ENCODE results near the gene ABCG5. TPM values are rescaled to one million over a fixed set of nuclear protein-coding genes. Genes with fewer than 3 reads are reported as not detected.

The ABCG5 gene
- total RNA-seq, 1 donor, result not detected

DNA sequence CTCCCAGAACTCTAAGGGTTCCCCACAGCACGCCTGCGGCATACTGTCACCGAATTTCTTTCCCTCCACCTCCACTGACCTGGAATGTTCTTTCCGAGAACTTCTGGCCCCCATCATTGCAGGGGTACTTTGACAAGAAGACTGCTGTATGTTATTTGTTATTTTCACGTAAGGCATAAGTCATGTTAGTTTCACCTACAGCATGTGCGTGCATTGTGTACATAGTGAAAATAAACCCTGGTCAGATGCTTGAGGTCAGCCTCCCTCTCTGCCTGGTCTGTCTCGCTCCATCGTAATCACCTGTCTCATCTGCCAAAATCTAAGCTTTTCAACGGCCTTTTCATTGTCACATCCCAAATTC lies 4.2 kb upstream of the ABCG5 start:
- no peak for DNase-seq (ENCODE audit: insufficient read length, low spot score, missing footprints)
- H3K4me3 ChIP-seq (ENCODE audit: insufficient read depth, low read length), result no peak overlapping the region
- no peak overlapping the region for H3K27ac ChIP-seq (ENCODE audit: low read depth, low read length)
- H3K27me3 ChIP-seq (ENCODE audit: insufficient read depth, low read length), result peaks cover 22% of the 10 kb centered on the region
- no peaks in the 10 kb centered on the region for H3K4me1 ChIP-seq (ENCODE audit: insufficient read depth, low read length)
- no peak overlapping the region for H2AFZ ChIP-seq (ENCODE audit: low read length)
- H3K4me2 ChIP-seq (ENCODE audit: insufficient read depth, low read length), result no peak overlapping the region
- H3K9me3 ChIP-seq (ENCODE audit: low read depth, low read length), result no peaks in the 10 kb centered on the region
- H3K79me2 ChIP-seq (ENCODE audit: insufficient read depth, low read length), result no peaks in the 10 kb centered on the region
- TF ChIP-seq, protein P1, sequence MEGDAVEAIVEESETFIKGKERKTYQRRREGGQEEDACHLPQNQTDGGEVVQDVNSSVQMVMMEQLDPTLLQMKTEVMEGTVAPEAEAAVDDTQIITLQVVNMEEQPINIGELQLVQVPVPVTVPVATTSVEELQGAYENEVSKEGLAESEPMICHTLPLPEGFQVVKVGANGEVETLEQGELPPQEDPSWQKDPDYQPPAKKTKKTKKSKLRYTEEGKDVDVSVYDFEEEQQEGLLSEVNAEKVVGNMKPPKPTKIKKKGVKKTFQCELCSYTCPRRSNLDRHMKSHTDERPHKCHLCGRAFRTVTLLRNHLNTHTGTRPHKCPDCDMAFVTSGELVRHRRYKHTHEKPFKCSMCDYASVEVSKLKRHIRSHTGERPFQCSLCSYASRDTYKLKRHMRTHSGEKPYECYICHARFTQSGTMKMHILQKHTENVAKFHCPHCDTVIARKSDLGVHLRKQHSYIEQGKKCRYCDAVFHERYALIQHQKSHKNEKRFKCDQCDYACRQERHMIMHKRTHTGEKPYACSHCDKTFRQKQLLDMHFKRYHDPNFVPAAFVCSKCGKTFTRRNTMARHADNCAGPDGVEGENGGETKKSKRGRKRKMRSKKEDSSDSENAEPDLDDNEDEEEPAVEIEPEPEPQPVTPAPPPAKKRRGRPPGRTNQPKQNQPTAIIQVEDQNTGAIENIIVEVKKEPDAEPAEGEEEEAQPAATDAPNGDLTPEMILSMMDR (IDR thresholded peaks at IDR 0.05; ENCODE audit: extremely low read depth, low read depth, low read length), result no peak
- no peaks in the 10 kb centered on the region for H4K20me1 ChIP-seq (ENCODE audit: insufficient read depth, low read length)
- H3K36me3 ChIP-seq (ENCODE audit: insufficient read depth, low read length), result no peaks in the 10 kb centered on the region

DNA sequence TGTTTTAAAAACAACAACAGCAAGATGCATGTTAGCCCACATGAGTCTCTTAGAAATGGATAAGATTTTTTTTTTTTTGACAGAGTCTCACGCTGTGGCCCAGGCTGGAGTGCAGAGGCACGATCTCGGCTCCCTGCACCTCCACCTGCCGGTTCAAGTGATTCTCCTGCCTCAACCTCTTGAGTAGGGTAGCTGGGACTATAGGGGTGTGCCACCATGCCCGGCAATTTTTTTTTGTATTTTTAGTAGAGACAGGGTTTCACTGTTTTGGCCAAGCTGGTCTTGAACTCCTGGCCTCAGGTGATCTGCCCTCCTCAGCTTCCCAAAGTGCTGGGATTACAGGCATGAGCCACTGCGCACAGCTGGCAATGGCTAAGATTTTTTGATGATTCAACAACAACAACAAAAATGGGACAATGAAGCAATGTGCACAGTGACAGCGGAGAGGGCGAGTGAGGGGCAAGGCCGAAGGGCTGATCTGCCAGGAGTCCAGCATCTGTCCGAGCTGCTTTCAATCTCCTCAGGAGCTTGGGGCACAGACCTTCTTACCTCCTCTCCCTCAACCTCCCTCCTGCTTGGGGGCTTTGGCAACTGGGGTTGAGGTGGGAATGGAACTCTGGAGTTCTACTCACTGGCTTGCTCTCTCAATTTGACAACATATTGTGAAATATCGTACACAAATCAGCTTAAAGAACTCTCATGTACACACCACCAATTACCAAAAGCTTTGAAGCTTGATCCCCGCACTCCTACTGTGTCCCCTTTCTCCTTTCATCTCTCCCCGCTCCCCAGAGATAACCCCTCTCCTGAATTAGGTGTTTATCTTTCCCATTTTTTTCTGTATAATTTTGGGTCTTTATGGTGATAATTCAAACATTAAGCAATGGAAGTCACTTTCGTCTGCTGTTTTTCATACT lies 3.6 kb upstream of the ABCG5 start:
- TF ChIP-seq, protein P1 (IDR thresholded peaks at IDR 0.05; ENCODE audit: extremely low read depth, low read depth, low read length), result no peak
- H3K27ac ChIP-seq (ENCODE audit: low read depth, low read length), result no peak overlapping the region
- H3K27me3 ChIP-seq (ENCODE audit: insufficient read depth, low read length), result peaks cover 22% of the 10 kb centered on the region
- no peak for DNase-seq (ENCODE audit: insufficient read length, low spot score, missing footprints)
- H3K4me2 ChIP-seq (ENCODE audit: insufficient read depth, low read length), result no peak overlapping the region
- no peaks in the 10 kb centered on the region for H3K79me2 ChIP-seq (ENCODE audit: insufficient read depth, low read length)
- H3K9me3 ChIP-seq (ENCODE audit: low read depth, low read length), result no peaks in the 10 kb centered on the region
- no peaks in the 10 kb centered on the region for H3K4me1 ChIP-seq (ENCODE audit: insufficient read depth, low read length)
- no peaks in the 10 kb centered on the region for H3K36me3 ChIP-seq (ENCODE audit: insufficient read depth, low read length)
- H4K20me1 ChIP-seq (ENCODE audit: insufficient read depth, low read length), result no peaks in the 10 kb centered on the region
- H2AFZ ChIP-seq (ENCODE audit: low read length), result no peak overlapping the region
- no peak overlapping the region for H3K4me3 ChIP-seq (ENCODE audit: insufficient read depth, low read length)

DNA sequence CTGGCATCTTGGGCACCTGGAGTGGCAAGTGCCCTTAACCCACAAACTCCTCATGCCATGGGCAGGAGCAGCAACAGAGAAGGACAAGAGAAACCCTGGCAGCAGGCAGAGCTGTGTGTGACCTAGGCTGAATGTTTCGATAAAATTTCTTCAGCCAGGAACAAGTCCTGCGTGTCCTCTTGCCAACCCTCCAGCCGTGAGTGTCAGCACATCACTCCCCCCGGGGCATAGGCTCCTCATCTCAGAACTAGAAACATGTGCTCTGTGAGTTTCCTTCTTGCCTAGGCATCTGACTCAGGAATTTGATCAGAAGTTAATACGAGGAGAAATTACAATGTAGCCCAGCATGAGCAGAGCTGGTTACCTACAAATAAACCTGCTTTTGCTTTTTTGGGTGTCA lies 2.3 kb upstream of the ABCG5 start:
- no peak overlapping the region for H3K4me2 ChIP-seq (ENCODE audit: insufficient read depth, low read length)
- H3K36me3 ChIP-seq (ENCODE audit: insufficient read depth, low read length), result no peaks in the 10 kb centered on the region
- no peaks in the 10 kb centered on the region for H3K4me1 ChIP-seq (ENCODE audit: insufficient read depth, low read length)
- H3K9me3 ChIP-seq (ENCODE audit: low read depth, low read length), result no peaks in the 10 kb centered on the region
- DNase-seq (ENCODE audit: insufficient read length, low spot score, missing footprints), result no peak
- H2AFZ ChIP-seq (ENCODE audit: low read length), result no peak overlapping the region
- no peak overlapping the region for H3K27ac ChIP-seq (ENCODE audit: low read depth, low read length)
- TF ChIP-seq, protein P1 (IDR thresholded peaks at IDR 0.05; ENCODE audit: extremely low read depth, low read depth, low read length), result no peak
- no peak overlapping the region for H3K4me3 ChIP-seq (ENCODE audit: insufficient read depth, low read length)
- no peaks in the 10 kb centered on the region for H4K20me1 ChIP-seq (ENCODE audit: insufficient read depth, low read length)
- peaks cover 28% of the 10 kb centered on the region for H3K27me3 ChIP-seq (ENCODE audit: insufficient read depth, low read length)
- no peaks in the 10 kb centered on the region for H3K79me2 ChIP-seq (ENCODE audit: insufficient read depth, low read length)

DNA sequence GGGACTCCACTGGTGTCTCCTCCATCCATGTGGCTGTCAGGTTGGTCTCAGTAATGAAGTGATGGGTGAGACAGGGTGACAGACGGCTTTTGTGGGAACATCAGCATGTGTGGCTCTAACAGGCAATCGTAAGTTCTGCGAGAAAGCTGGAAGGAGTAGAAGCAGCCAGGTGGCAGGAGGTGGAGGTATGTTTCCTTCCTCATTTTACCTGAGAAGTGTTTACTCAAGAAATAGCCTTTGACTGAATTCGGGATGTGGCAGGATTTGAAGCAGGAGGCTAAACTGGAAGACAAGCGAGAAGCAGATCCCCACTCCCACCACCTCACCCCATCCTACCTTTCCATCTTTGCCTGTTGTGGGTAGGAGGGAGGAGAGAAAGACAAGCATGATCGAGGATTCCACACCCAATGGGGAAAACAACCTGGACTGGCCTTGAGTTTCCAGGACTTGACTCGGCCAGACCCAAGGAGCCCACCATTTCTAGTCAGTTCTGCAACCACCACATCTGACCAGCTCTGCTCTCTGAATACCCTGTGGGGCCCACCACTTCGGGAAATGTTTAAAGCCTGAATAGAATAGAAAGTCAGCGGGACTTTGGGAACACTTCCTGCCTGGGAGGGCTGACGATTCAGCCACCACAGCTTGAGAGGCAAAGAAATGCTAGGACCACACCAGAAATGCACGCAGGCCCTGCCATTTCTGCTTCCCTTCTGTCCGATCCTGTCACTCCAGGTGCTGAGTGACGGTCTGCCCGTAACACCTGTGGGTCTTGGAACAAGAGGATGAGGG lies 1.3 kb upstream of the ABCG5 start:
- H2AFZ ChIP-seq (ENCODE audit: low read length), result no peak overlapping the region
- no peak overlapping the region for H3K4me2 ChIP-seq (ENCODE audit: insufficient read depth, low read length)
- no peaks in the 10 kb centered on the region for H3K9me3 ChIP-seq (ENCODE audit: low read depth, low read length)
- H4K20me1 ChIP-seq (ENCODE audit: insufficient read depth, low read length), result no peaks in the 10 kb centered on the region
- H3K4me1 ChIP-seq (ENCODE audit: insufficient read depth, low read length), result no peaks in the 10 kb centered on the region
- H3K27ac ChIP-seq (ENCODE audit: low read depth, low read length), result no peak overlapping the region
- peaks cover 30% of the 10 kb centered on the region for H3K27me3 ChIP-seq (ENCODE audit: insufficient read depth, low read length)
- H3K4me3 ChIP-seq (ENCODE audit: insufficient read depth, low read length), result no peak overlapping the region
- H3K79me2 ChIP-seq (ENCODE audit: insufficient read depth, low read length), result no peaks in the 10 kb centered on the region
- no peak for DNase-seq (ENCODE audit: insufficient read length, low spot score, missing footprints)
- no peaks in the 10 kb centered on the region for H3K36me3 ChIP-seq (ENCODE audit: insufficient read depth, low read length)
- TF ChIP-seq, protein P1 (IDR thresholded peaks at IDR 0.05; ENCODE audit: extremely low read depth, low read depth, low read length), result no peak

All from osteoblast (primary cell).